Activated effector memory CD4-positive, alpha-beta T cell treated with anti-CD3 and anti-CD28 coated beads, Interleukin-2, amount 50 U/mL, for 16 hours (primary cell): ENCODE results near the gene TYROBP.
A peak's percentile ranks its signal among the peaks of the same experiment; 100 is the strongest.
"Not testable (repeated sequence)": the region's sequence is repeated elsewhere in the genome, so short reads cannot be mapped to it uniquely, and the experiment has no call there.

Source experiments
- DNase-seq: peaks from one replicate; pipeline ENCODE4 v3.0.0-alpha.2; 2020

TYROBP gene

DNA sequence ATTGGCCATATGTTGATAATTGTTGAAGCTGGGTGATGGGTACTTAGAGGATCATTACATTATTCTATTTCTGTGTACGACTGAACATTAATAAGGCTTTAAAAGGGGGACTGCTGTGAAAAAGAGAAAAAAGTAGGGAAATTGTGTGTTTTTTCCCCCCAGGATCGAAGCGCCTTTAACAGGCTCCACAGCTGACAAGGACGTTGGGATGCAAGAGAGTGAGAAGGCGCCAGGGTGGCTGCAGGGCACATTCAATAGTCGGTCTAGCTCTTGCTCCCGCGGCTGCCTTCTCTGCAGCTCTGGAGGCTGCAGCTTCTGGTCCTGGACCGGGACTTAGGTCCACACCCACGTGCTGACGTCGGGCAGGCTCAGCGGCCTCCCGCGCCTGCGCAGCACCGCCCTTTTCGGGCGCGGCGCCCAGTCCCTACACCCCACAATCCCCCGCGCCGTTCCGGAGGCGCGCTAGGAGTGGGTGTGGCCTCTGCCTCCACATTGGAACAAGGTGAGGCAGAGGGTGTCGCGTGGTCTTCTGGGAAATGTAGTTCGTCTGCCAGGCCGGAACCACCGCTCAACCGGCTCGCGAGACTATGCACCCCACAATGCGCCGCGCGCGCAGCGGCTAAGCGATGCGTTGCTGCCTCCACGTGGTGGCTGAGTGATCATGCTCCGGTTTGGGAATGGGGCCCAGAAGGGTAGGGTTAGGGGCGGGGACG lies 23.2 kb upstream of the TYROBP start:
- peak; percentile 100 for DNase-seq

GRCh38 chr19:35929876-35930275 lies 21.8 kb upstream of the TYROBP start:
- DNase-seq: no peak

GRCh38 chr19:35928507-35928906 lies 20.4 kb upstream of the TYROBP start:
- DNase-seq: no peak

DNA sequence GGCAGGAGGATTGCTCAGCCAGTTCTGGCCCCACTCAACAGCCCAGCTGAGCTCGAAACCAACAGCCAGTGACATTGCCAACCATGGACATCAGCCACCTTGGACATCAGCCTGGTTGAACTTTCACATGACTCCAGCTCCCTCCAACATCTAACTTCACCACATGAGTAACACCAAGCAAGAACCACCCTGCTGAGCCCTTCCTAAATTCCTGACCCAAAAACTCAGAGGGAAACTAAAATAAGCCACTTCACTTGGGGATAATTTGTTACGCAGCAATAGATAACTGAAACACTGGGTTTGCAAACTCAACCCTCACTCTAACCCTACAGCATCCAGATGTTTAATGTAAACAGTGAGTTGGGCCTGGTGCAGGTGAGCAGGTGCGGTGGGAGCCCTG lies 17.4 kb upstream of the TYROBP start:
- DNase-seq: no peak

DNA sequence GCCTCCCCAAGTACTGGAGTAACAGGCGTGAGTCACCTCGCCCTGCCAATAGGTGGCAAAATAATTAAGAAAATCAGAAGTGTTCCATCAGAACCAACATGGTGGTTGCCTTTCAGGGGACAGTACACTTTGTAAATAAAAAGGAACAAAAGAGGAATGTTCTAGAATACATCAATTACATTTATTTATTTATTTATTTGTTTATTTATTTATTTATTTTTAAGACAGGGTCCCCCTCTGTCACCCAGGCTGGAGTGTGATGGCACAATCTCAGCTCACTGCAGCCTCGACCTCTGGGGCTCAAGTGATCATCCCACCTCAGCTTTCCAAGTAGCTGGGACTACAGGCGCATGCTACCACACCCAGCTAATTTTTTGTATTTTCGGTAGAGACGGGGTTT lies 12.9 kb upstream of the TYROBP start:
- no peak for DNase-seq

GRCh38 chr19:35919306-35919705 lies 11.2 kb upstream of the TYROBP start:
- no peak for DNase-seq

DNA sequence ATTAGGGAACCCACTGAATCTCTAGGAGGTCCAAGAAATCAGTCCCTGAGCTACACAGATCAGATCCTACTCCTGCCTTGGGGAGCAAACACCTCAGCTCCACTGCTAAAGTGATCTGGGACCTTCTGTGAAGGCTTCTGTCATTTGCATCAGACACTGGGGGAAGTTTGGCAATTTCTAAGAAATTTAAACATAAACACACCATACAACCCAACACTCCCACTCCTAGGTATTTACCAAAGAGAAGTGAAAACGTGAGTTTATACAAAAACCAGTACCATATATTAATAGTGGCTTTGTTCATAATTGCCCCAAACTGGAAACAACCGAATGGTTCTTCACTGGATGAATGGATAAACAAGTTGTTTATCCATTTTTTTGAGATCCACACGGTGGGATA lies 7.3 kb upstream of the TYROBP start:
- no peak for DNase-seq

DNA sequence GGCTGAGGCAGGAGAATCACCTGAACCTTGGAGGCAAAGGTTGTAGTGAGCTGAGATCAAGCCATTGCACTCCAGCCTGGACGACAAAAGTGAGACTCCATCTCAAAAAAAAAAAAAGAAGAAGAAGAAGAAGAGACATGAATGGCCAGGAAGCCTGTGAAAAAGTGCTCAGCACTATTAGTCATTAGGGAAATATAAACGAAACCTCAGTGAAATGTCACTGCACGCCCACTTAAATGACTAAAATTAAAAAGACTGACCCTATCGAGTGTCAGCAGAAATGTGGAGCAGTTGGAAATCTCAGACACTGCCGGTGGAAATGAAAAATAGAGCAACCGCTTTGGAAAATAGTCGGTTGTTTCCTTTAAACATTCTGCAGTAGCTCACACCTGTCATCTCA lies 5.5 kb upstream of the TYROBP start:
- no peak for DNase-seq

DNA sequence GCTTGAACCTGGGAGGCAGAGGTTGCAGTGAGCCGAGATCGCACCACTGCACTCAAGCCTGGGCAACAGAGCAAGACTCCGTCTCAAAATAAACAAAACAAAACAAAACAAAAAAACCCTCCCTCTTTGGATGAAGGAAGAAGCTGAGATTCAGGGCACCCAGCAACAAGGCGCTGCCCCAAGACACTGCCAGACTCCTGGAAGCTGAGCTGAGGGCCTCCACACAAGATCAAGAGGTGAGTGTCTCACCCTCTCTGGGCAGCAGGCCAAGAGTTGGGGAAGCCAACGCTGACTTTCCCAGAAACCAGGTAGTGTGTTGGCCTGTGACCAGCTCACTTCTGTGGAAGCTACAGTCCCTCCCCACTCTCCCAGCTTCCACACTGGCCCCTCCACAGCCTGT lies 3.7 kb upstream of the TYROBP start:
- no peak for DNase-seq

- DNase-seq: no peak
Observed at GRCh38 chr19:35911173-35911572, 3.1 kb upstream of the TYROBP start.

GRCh38 chr19:35910355-35910754 lies 2.3 kb upstream of the TYROBP start:
- not testable (repeated sequence) for DNase-seq

DNA sequence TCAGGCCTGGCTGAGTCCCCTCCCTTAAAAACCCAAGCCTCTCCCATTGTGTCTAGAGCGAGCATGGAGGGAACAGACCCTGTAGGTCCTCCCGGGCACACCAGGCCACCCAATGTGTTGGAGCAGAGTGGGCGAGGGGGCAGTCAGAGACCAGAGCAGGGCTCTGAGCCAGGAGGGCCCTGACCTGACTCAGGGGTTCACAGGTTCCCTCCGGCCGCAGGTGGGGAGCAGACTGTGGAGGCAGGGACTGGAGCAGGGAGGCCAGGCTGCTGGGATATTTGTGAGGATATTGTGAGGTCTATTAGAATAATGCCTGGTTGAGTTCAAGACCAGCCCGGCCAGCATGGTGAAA lies 1.6 kb upstream of the TYROBP start:
- DNase-seq: no peak

GRCh38 chr19:35908973-35909683 lies 1.0 kb upstream of the TYROBP start:
- no peak for DNase-seq

DNA sequence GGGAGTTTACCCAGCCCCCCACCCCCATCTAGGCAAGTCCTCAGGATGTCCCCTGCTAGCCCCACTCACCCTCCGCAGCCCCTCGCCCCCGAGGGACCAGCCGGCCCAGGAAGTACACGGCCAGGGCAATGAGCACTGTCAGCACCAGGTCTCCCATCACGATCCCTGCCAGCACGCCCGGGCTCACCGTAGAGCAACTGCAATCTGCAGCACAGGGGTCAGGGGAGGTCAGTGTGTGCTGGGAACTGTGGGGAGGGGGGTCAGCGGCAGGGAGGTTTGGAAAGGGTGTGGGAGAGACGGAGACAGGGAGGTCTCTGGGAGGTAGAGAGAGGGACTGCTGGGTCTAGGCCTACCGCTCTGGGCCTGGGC lies 734 bp downstream of the TYROBP start:
- DNase-seq: no peak

DNA sequence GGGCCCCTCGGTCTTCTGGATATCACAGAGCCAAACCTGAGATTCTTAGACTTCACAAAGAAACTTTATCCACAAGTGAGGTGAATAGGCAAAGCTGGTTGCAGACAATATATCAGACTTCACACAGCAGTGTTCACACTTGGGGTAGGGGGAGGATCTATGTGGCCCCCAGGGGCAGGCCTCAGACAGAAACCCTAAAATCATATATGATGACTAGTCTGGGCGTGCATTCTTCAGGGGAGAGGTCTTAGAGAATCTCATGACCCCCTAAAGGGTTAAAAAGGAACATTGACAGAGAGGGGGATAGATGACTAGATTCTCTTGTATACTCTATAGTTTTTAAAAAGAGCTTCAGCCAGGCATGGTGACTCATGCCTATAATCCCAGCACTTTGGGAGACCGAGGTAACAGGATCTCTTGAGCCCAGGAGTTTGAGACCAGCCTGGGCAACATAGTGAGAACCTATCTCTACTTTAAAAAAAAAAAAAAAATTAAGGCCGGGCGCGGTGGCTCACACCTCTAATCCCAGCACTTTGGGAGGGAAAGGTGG lies 2.8 kb downstream of the TYROBP start:
- no peak for DNase-seq

- DNase-seq: no peak
Observed at GRCh38 chr19:35904311-35905068, 3.6 kb downstream of the TYROBP start.

DNA sequence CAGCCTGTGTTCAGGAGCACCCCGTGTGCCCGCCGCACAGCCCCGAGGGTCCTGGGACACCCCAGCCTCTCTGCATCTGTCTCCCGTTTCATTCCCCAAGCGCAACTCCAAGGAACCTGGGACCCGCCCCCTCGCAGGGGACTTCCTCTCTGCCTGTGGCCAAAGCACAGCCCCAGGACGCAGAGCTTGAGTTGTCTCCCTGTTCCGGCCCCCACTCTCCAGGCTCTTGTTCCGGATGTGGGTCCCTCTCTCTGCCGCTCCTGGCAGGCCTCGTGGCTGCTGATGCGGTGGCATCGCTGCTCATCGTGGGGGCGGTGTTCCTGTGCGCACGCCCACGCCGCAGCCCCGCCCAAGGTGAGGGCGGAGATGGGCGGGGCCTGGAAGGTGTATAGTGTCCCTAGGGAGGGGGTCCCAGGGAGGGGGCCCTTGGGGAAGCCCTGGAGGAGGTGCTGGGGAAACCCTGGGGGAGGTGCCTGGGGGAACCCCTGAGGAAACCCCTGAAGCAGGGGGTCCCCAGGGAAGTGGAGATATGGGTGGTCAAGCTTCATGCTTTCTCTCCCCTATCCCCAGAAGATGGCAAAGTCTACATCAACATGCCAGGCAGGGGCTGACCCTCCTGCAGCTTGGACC lies 4.4 kb downstream of the TYROBP start:
- DNase-seq: peak; percentile 95

GRCh38 chr19:35902870-35903475 lies 5.1 kb downstream of the TYROBP start:
- DNase-seq: peak; percentile 65

DNA sequence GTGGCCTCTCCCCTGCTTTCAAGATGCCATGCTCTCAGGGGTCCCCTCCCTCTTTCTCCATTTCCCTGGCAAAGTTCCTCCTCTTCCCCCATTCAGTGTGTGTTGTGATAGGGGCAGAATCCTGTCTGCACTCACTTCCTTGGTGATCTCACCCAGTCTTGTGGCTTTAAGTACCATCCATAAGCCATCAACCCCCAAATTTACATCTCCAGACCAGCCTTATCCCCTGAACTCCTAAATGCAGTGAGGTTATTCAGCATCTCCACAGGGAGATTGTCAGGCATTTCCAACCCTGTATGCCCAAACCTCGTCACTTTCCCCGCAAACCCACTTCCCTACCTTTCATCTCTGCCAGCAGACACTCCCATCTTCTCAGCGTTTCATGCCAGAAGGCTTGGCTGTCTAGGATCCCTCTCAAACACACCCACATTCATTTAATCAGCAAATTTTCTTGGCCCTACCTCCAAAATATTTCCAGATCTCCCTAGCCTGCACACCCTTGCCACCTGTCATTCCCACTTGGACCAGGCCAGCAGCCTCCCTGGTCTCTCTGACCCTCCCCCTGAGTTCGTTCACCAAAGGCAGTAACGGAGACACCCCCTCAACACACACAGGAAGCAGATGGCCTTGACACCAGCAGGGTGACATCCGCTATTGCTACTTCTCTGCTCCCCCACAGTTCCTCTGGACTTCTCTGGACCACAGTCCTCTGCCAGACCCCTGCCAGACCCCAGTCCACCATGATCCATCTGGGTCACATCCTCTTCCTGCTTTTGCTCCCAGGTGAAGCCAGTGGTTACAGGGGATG lies 6.0 kb downstream of the TYROBP start, which contains the start of gene HCST:
TSS of gene HCST (plus strand) at position 676 of the 808 bp plus-strand sequence. CDS start at position 741, 65 bp downstream.
- peak; percentile 79 for DNase-seq

GRCh38 chr19:35901055-35901644 lies 6.9 kb downstream of the TYROBP start:
- DNase-seq: no peak

GRCh38 chr19:35899547-35900214 lies 8.4 kb downstream of the TYROBP start:
- DNase-seq: peak; percentile 96
